CD4-positive, alpha-beta T cell (primary cell): ENCODE data around the gene DLG5. TPM values are rescaled to one million over a fixed set of nuclear protein-coding genes. Genes with fewer than 3 reads are reported as not detected.

Experiments
- ATAC-seq: fragments of 200-7000 bp; cut with Tn5 transposase; one replicate; pipeline ENCODE4 v1.10.0; 2022; ENCODE audit warnings: mild to moderate bottlenecking; ENCODE audit not compliant: poor library complexity
- CTCF ChIA-PET: fragments of 350-600 bp; sonication (Branson Sonifier 250); formaldehyde crosslinking; loops from one replicate; lab custom pipeline; 2021; ENCODE audit warnings: antibody characterized with exemption, inconsistent platforms; lab: Charles Lee
- POLR2A ChIA-PET: fragments of 350-600 bp; sonication (Branson Sonifier 250); formaldehyde crosslinking; loops from one replicate; lab custom pipeline; 2021; ENCODE audit warnings: antibody characterized with exemption, inconsistent platforms; lab: Charles Lee
- DNase-seq, 14 experiments: peaks; one replicate each; pipeline ENCODE4 v3.0.0-alpha.2; 2013 to 2020; ENCODE audit warnings: mixed read lengths in 2 of 14
- H3K27ac ChIP-seq, 2 donors: one replicate each; pipeline versions ENCODE4 v1.5.1 to v1.7.0; 2013; ENCODE audit warnings: low read length in 2 of 2, low read depth in 1 of 2, mild to moderate bottlenecking in 1 of 2
- H3K27me3 ChIP-seq, 2 experiments: 1 replicate in 1 of 2; 2 replicates in 1 of 2; pipeline versions ENCODE4 v1.6.1 to v1.7.0; 2013; ENCODE audit warnings: low read length in 2 of 2, control low read depth in 1 of 2, mild to moderate bottlenecking in 1 of 2, moderate library complexity in 1 of 2; ENCODE audit not compliant: insufficient read depth in 2 of 2, control insufficient read depth in 1 of 2
- H3K36me3 ChIP-seq: one replicate; pipeline ENCODE4 v1.6.1; 2013; ENCODE audit warnings: low read length, control low read depth; ENCODE audit not compliant: insufficient read depth
- H3K4me1 ChIP-seq: one replicate; pipeline ENCODE4 v1.6.1; 2013; ENCODE audit warnings: low read length, control low read depth; ENCODE audit not compliant: insufficient read depth
- H3K4me3 ChIP-seq: one replicate; pipeline ENCODE4 v1.5.1; 2013; ENCODE audit warnings: mild to moderate bottlenecking, low read length, moderate library complexity
- H3K9me3 ChIP-seq, 2 experiments: 1 replicate in 1 of 2; 2 replicates in 1 of 2; pipeline versions ENCODE4 v1.6.1 to v1.7.0; 2013; ENCODE audit warnings: low read length in 2 of 2, mild to moderate bottlenecking in 2 of 2, control low read depth in 1 of 2, moderate library complexity in 1 of 2; ENCODE audit not compliant: control insufficient read depth in 1 of 2, insufficient read depth in 1 of 2
- H3K27ac Mint-ChIP-seq: one replicate; pipeline ENCODE4 v1.8.0; 2020; ENCODE audit warnings: mixed read lengths
- H3K27me3 Mint-ChIP-seq: one replicate; pipeline ENCODE4 v1.8.0; 2021; ENCODE audit warnings: mixed read lengths
- H3K36me3 Mint-ChIP-seq: one replicate; pipeline ENCODE4 v1.8.0; 2021; ENCODE audit warnings: low read depth, mixed read lengths
- H3K4me1 Mint-ChIP-seq: one replicate; pipeline ENCODE4 v1.8.0; 2021; ENCODE audit warnings: low read depth, mixed read lengths
- H3K4me3 Mint-ChIP-seq: one replicate; pipeline ENCODE4 v1.8.0; 2020; ENCODE audit warnings: mild to moderate bottlenecking, mixed read lengths
- H3K9me3 Mint-ChIP-seq: one replicate; pipeline ENCODE4 v1.8.0; 2020; ENCODE audit warnings: mixed read lengths
- CTCF ChIP-seq: fragments of 200-600 bp; IDR thresholded peaks from one replicate; pipeline ENCODE4 v1.8.0; 2022; ENCODE audit warnings: antibody characterized with exemption, mild to moderate bottlenecking
- intact Hi-C, 2 experiments: fragments of 100-400 bp; cut with DNase I in 1 of 2; cut with micrococcal nuclease in 1 of 2; formaldehyde crosslinking; loops; one replicate each; pipeline versions ENCODE4 v1.15.1 to v1.9.0; 2023 to 2025; cut with DNase I, micrococcal nuclease
- total RNA-seq, 174 experiments: library from RNA in 2 of 174; stranded (reverse) in 2 of 174; gene quantifications; one replicate each; pipeline ENCODE4 v1.2.3 and lab custom pipeline; 2021 to 2026

DLG5 gene
- total RNA-seq, 2 experiments from 2014 or later = 7.1 to 7.4 TPM

- H3K27ac ChIP-seq = no peak overlapping the region
- H3K9me3 ChIP-seq = no peaks in the 10 kb centered on the region
- ChIA-PET POLR2A (no interaction called here), CTCF (no interaction called here)
- no peaks in the 10 kb centered on the region for H3K27me3 ChIP-seq
- H3K4me3 ChIP-seq = no peak overlapping the region
- H3K4me3 Mint-ChIP-seq = no peak overlapping the region
- H3K4me1 ChIP-seq = no peaks in the 10 kb centered on the region
- intact Hi-C loops = no loop called here
- ATAC-seq = no peak
- H3K36me3 ChIP-seq = no peaks in the 10 kb centered on the region
- no peaks in the 10 kb centered on the region for H3K36me3 Mint-ChIP-seq
- no peak overlapping the region for H3K27ac Mint-ChIP-seq
- DNase-seq = no peak
- H3K27me3 Mint-ChIP-seq = peaks cover 4% of the 10 kb centered on the region
- TF ChIP-seq CTCF = no peak
- H3K4me1 Mint-ChIP-seq = no peaks in the 10 kb centered on the region
- H3K9me3 Mint-ChIP-seq = no peaks in the 10 kb centered on the region
Measured at GRCh38 chr10:77936697-77937567, 10.4 kb upstream of the DLG5 start.

DNA sequence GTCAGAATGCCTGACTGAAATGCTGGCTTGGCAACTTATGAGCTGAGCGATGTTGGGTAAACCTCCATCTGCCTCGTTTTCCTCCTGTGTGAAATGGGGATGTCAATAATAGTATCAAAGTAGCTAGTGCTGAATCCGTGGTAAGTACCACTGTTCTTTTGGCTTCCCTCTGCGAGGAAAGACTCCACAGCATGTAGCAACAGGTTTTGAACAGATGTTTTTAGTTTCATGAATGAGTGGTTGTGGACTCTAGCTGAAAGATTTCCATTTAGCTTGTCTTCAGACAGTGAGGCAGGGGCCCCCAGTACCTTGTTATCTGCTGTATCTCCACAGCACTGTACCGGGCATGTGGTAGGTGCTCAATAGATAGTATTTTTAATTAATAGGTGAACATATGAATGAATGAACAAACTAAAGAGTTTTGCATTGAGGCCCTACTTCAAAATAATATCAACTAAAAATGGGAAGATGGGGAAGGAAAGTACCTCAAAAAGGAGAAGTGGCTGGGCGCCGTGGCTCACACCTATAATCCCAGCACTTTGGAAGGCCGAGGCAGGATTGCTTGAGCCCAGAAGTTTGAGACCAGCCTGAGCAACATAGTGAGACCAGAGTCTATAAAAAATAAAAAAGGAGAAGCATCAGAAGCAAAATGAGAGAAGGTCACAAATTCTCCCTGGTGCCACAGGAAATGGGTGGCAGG, 5.6 kb upstream of the DLG5 start:
- Histone ChIP-seq H3K9me3 (no peaks in the 10 kb centered on the region), H3K36me3 (no peaks in the 10 kb centered on the region), H3K27me3 (peaks cover 10 to 17% of the 10 kb centered on the region in 2 experiments), H3K4me3 (no peak overlapping the region), H3K4me1 (peaks cover 3% of the 10 kb centered on the region), H3K27ac (no peak overlapping the region)
- CTCF ChIA-PET = no interaction called here
- no peak overlapping the region for H3K4me3 Mint-ChIP-seq
- H3K4me1 Mint-ChIP-seq = peaks cover 7% of the 10 kb centered on the region
- H3K27me3 Mint-ChIP-seq = peaks cover 32% of the 10 kb centered on the region
- H3K36me3 Mint-ChIP-seq = no peaks in the 10 kb centered on the region
- TF ChIP-seq CTCF = no peak
- intact Hi-C loops = no loop called here
- POLR2A ChIA-PET = no interaction called here
- no peak overlapping the region for H3K27ac Mint-ChIP-seq
- DNase-seq (no peak), ATAC-seq (no peak)
- no peaks in the 10 kb centered on the region for H3K9me3 Mint-ChIP-seq

DNA sequence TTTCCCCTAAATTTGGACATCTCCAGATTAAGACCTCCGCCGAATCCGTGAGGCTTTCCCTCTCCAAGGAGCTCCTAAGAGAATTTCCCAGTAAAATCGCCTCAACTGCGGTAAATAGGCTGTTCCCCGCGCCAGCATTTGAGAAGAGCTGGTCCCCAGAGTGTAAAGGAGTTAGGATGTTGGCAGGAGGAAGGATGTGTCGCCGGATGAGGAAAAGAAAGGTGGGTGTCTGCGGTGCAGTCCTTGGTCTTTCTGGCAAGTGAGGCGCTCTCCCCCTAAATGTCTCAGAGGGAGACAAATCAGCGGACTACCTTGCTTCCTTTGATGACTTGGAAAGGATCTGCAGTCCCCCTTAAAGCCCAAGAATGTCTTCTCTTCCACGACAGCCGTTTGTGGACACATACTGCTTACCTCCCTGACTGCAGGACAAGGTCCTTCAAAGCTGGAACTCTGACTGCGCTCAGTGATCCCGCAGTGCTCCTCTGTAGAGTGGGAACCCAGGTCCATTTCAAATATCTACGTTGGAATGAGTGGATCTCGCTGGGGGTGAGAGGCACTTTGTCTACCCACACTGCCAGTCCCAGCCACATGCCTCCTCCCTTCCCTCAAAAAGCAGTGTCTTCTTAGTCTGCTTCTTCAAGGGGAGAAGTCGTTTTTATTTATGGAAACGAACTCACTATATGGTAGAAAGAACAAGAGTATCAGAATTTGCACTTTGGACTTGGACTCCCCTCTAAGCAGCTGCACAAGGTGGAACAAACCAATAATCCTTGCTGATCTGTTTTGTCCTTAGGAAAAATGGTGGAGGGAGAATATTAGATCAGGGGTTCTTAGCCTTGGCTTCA, 1.1 kb upstream of the DLG5 start:
- intact Hi-C loops = no loop called here
- no peak for ATAC-seq
- CTCF ChIA-PET = no interaction called here

More for the DNA sequence above, 1.1 kb upstream of the DLG5 start:
- Histone ChIP-seq H3K27me3 (peaks cover 32 to 34% of the 10 kb centered on the region in 2 experiments), H3K27ac (no peak overlapping the region), H3K4me1 (peaks cover 16% of the 10 kb centered on the region), H3K9me3 (no peaks in the 10 kb centered on the region), H3K4me3 (no peak overlapping the region), H3K36me3 (no peaks in the 10 kb centered on the region)
- H3K9me3 Mint-ChIP-seq = no peaks in the 10 kb centered on the region
- H3K27ac Mint-ChIP-seq = no peak overlapping the region
- no peaks in the 10 kb centered on the region for H3K36me3 Mint-ChIP-seq
- H3K4me3 Mint-ChIP-seq = peak overlapping the region; percentile 76
- no peak for TF ChIP-seq CTCF
- POLR2A ChIA-PET = no interaction called here
- peaks cover 12% of the 10 kb centered on the region for H3K4me1 Mint-ChIP-seq
- H3K27me3 Mint-ChIP-seq = peaks cover 58% of the 10 kb centered on the region
- DNase-seq = no peak
